ENCODE measurements around the gene BMPR2. TPM values are rescaled to one million over a fixed set of nuclear protein-coding genes. Genes with fewer than 3 reads are reported as not detected.

Gene BMPR2
- total RNA-seq (2021; ENCODE audit: unreplicated experiment) (12.8 TPM), Bru-seq, nascent RNA (percentile 61 among the genes with signal in this experiment), BruChase-seq, experiment 1, labeled RNA remaining after a 6-hour chase (percentile 71 among the genes with signal in this experiment), BruChase-seq, experiment 2, labeled RNA remaining after a 2-hour chase (percentile 62 among the genes with signal in this experiment)
- polyA plus RNA-seq (2012) = 5.8 and 6.1 TPM in 2 replicates
- long read RNA-seq, full-length matches to known transcripts = 1 of 7 reads
- long read RNA-seq, partial matches to known transcripts = 1 of 7 reads
- long read RNA-seq, other reads (novel, unspliced or antisense) = 5 of 7 reads

DNA sequence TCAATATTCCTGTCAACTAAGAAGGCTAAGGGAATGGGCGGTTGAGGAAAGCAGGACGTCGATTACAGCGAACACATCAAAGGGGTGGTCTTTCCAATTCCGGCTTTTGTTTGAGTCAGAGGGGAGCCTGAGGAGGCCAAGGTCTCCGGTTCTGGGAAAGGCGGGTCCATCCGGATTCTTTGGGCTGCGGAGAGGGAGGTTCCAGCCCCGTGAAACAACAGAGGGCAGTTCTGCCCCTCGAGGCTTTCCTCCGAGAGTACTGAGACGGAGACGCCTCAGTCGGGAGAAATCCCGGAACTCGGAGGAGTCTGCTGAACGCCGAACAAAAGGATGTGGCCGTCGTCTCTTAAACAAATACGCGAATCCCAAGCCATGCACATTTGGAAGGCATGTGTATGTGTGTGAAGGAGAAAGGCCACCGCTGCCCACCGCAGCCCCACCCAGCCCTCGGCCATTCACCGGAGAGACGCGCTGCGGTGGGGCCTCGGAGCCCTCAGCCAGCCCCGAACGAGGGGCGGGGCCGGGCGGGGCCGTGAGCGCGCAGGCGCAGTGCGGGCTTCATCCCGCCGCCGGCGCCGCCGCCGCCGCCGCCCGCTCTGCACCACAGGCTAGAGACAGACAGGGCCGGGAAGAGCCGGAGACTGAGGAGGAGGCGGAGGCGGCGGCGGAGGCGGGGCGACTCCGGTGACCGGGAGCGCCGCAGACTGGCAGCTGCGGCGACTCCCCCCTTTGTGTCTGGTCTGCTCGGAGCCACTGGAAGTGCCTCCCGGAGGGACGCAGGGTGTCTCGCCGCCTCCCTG is at the start of gene BMPR2:
Gene BMPR2 (plus strand): TSS at position 719 of the 800 bp plus-strand sequence. CDS start 1,148 bp downstream, outside the sequence.
- Histone ChIP-seq H3K4me1 (ENCODE audit: control insufficient read depth in 1 of 2, insufficient read depth in 2 of 2, low read length in 2 of 2) (peaks cover 13 to 17% of the 10 kb centered on the region in 2 experiments; a peak in 3 of 4 replicates), H3K27ac (ENCODE audit: low read depth, low read length) (peak within 1 kb of the TSS; percentile 74), H2AFZ (ENCODE audit: low read depth, low read length, poor library complexity, severe bottlenecking) (peak within 1 kb of the TSS; percentile 80), H3K36me3 (ENCODE audit: control insufficient read depth in 1 of 2, insufficient read depth in 2 of 2, low read length in 2 of 2) (no peaks in the 10 kb centered on the region), H3K9ac (ENCODE audit: low read length) (peak within 1 kb of the TSS; percentile 78), H3K9me2 (ENCODE audit: insufficient read depth) (no peaks in the 10 kb centered on the region), H3K79me2 (ENCODE audit: insufficient read depth, low read length) (peaks cover 39% of the 10 kb centered on the region), H3K27me3 (ENCODE audit: insufficient read depth, low read length) (no peaks in the 10 kb centered on the region), H3K4me3 (replicated peaks in 1 of 2; ENCODE audit: low read depth in 1 of 2, low read length in 2 of 2) (peak within 1 kb of the TSS; percentile 69 to 80), H3K4me2 (ENCODE audit: low read length) (peak within 1 kb of the TSS; percentile 97), H3K9me3 (ENCODE audit: control insufficient read depth in 1 of 2, insufficient read depth in 1 of 2, low read depth in 1 of 2, low read length in 2 of 2) (no peaks in the 10 kb centered on the region), H4K20me1 (ENCODE audit: insufficient read depth) (no peaks in the 10 kb centered on the region)
- RAD21 ChIA-PET (ENCODE audit: low non-redundant PET in 1 of 2, low total read pairs in 2 of 2, uncharacterized antibody in 2 of 2, unreplicated experiment in 2 of 2) = no interaction called here
- CTCF ChIA-PET = interaction anchor here (0.7 kb wide), 1 partner anchor 1438 kb away, joined by 3 read pairs; no protein-coding TSS in a partner anchor
- peak; percentile 87 for ATAC-seq
- POLR2A ChIA-PET = no interaction called here
- DNase-seq (ENCODE audit: low read depth, low spot score) = peak; percentile 56
- intact Hi-C loops (cut with micrococcal nuclease) = no loop called here
- BruUV-seq (replicated peaks) = TSS peak; percentile 91
- TF ChIP-seq, protein P1, sequence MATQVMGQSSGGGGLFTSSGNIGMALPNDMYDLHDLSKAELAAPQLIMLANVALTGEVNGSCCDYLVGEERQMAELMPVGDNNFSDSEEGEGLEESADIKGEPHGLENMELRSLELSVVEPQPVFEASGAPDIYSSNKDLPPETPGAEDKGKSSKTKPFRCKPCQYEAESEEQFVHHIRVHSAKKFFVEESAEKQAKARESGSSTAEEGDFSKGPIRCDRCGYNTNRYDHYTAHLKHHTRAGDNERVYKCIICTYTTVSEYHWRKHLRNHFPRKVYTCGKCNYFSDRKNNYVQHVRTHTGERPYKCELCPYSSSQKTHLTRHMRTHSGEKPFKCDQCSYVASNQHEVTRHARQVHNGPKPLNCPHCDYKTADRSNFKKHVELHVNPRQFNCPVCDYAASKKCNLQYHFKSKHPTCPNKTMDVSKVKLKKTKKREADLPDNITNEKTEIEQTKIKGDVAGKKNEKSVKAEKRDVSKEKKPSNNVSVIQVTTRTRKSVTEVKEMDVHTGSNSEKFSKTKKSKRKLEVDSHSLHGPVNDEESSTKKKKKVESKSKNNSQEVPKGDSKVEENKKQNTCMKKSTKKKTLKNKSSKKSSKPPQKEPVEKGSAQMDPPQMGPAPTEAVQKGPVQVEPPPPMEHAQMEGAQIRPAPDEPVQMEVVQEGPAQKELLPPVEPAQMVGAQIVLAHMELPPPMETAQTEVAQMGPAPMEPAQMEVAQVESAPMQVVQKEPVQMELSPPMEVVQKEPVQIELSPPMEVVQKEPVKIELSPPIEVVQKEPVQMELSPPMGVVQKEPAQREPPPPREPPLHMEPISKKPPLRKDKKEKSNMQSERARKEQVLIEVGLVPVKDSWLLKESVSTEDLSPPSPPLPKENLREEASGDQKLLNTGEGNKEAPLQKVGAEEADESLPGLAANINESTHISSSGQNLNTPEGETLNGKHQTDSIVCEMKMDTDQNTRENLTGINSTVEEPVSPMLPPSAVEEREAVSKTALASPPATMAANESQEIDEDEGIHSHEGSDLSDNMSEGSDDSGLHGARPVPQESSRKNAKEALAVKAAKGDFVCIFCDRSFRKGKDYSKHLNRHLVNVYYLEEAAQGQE (IDR thresholded peaks at IDR 0.05; ENCODE audit: low read depth) = no peak
- TF ChIP-seq SRF (IDR thresholded peaks at IDR 0.05; ENCODE audit: low read depth) (no peak), SP1 (IDR thresholded peaks at IDR 0.05; ENCODE audit: low read depth) (peak; percentile 32; the same call in 1 of the 2 replicates), ELF1 (IDR thresholded peaks at IDR 0.05; ENCODE audit: borderline replicate concordance, low read depth) (no peak), POLR2A (IDR thresholded peaks at IDR 0.05; ENCODE audit: borderline replicate concordance, extremely low read depth, insufficient read depth, insufficient read length) (peak; percentile 68), EZH2phosphoT487 (IDR thresholded peaks at IDR 0.05; ENCODE audit: borderline replicate concordance) (no peak), POLR2AphosphoS5 (IDR thresholded peaks at IDR 0.05; ENCODE audit: low read depth, low read length) (peak; percentile 98), RAD21 (IDR thresholded peaks at IDR 0.05; ENCODE audit: low read depth) (no peak), EGR1 (IDR thresholded peaks at IDR 0.05; ENCODE audit: low read depth) (peak; percentile 86), ATF3 (IDR thresholded peaks at IDR 0.05) (no peak), SIN3A (IDR thresholded peaks at IDR 0.05; ENCODE audit: low read depth) (peak; percentile 51; the same call in 1 of the 2 replicates), EZH2 (IDR thresholded peaks at IDR 0.05) (no peak), CEBPB (IDR thresholded peaks at IDR 0.05; ENCODE audit: low read depth) (no peak), CBX3 (IDR thresholded peaks at IDR 0.05; ENCODE audit: low read depth) (0 out of 2 replicates have a peak, but pooled peaks have one; percentile 43), JUND (IDR thresholded peaks at IDR 0.05) (no peak), ZNF274 (IDR thresholded peaks at IDR 0.05; ENCODE audit: low read depth, low read length) (no peak), CTCF (IDR thresholded peaks at IDR 0.05 in 2 of 3, conservative IDR thresholded peaks at IDR 0.05 in 1 of 3; ENCODE audit: borderline replicate concordance in 1 of 3, insufficient read depth in 1 of 3, low read depth in 2 of 3, low read length in 2 of 3) (no peak)
- TF ChIP-seq, protein P2, sequence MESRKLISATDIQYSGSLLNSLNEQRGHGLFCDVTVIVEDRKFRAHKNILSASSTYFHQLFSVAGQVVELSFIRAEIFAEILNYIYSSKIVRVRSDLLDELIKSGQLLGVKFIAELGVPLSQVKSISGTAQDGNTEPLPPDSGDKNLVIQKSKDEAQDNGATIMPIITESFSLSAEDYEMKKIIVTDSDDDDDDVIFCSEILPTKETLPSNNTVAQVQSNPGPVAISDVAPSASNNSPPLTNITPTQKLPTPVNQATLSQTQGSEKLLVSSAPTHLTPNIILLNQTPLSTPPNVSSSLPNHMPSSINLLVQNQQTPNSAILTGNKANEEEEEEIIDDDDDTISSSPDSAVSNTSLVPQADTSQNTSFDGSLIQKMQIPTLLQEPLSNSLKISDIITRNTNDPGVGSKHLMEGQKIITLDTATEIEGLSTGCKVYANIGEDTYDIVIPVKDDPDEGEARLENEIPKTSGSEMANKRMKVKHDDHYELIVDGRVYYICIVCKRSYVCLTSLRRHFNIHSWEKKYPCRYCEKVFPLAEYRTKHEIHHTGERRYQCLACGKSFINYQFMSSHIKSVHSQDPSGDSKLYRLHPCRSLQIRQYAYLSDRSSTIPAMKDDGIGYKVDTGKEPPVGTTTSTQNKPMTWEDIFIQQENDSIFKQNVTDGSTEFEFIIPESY (IDR thresholded peaks at IDR 0.05; ENCODE audit: extremely low read depth, insufficient replicate concordance, low read length) = no peak

Data from HCT116 (cell line).